HTR-8/SVneo (cell line): Measurements from ENCODE around the gene HES2.
A peak's percentile ranks its signal among the peaks of the same experiment; 100 is the strongest.
"Not testable (repeated sequence)": the region's sequence is repeated elsewhere in the genome, so short reads cannot be mapped to it uniquely, and the experiment has no call there.

Experiments used
- DNase-seq: peaks from one replicate; pipeline ENCODE4 v3.0.0; 2011; ENCODE audit warnings: low spot score, mixed read lengths; ENCODE audit not compliant: insufficient read length
- FAIRE-seq: peaks from 2 replicates; lab custom pipeline; 2011; peaks lifted over from hg19 to GRCh38; lab: Jason Lieb, UNC

HES2 gene

DNA sequence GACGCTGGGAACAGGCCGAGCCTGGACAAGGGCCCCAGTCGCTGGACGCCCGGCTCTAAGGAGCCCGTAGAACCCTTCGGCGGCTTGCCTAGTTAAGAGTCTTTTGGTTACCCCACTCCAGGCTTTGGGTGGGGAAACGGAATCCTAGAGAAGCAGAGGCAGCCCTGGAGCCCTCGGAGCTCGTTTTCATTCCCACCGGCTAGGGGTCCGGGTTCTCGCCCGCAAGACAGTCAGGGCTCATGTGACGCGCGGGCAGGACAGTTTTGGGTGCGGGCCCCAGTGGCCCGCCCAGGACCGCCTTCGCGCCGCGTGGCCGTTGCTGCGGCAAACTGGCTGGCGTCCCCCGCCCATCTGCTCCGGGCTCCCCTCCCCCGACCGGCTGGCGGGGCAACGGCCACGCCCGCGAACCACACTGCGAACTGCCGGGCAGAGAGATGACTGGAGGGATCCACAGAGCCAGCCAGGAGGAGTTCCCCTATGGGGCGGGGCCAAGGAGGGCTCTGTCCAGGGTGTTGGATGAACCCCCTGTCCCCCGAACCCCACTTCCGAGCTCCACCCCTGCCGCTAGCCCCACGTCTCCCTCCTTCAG is 829 bp upstream of the HES2 start:
- no peak for DNase-seq
- no peak for FAIRE-seq

DNA sequence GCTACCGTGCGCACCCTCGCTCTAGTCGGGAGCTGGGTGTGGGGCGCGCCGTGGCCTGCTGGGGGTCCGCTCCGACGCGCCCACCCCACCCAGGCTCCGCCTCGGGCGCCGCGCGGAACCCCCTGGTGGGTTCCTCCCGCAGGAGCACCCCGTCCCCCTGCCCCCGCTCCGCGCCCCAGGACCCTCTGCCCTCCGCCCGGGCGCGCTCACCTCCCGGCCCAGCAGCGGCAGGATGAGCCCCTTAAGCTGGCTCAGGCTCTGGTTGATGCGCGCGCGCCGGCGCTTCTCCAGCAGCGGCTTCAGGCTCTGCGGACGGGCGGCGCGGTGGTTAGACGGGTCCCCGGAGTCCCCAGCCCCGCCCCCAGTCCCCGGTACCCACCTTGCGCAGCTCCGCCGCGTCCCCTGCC is 319 bp downstream of the HES2 start:
- FAIRE-seq (no peak), DNase-seq (no peak)

DNA sequence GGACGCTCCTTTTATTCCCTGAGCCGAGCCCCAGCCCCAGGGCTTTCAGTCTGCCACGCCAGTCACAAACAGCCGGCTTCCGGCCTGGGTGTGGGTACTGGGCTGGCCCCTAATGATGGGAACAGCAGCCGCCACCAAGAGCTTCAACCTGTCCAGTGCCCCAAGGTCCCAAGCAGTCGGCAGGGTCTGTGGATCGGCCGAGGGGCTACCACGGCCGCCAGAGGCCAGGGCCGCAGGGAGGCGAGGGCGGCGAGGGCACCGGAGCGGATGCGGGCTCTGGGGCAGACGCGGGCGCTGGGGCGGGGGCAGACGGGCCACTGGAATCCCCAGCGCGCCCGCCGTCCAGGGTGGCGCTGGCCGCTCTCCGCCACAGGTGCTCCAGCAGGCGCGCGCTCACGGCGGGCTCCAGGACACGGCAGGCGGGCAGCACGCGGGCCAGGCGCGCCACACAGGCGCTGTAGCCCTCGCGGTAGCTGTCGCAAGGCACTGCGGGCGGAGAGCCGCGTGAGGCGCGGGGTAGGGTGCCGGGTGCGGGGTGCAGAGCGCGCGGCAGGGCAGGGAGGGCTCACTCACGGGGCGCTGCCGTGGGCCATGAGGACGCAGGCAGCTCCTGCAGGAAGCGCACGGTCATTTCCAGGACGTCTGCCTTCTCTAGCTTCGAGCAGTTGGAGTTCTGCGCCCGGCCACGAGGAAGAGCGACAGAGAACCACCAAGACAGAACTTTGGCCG is 887 bp downstream of the HES2 start:
- FAIRE-seq (no peak), DNase-seq (no peak)

DNA sequence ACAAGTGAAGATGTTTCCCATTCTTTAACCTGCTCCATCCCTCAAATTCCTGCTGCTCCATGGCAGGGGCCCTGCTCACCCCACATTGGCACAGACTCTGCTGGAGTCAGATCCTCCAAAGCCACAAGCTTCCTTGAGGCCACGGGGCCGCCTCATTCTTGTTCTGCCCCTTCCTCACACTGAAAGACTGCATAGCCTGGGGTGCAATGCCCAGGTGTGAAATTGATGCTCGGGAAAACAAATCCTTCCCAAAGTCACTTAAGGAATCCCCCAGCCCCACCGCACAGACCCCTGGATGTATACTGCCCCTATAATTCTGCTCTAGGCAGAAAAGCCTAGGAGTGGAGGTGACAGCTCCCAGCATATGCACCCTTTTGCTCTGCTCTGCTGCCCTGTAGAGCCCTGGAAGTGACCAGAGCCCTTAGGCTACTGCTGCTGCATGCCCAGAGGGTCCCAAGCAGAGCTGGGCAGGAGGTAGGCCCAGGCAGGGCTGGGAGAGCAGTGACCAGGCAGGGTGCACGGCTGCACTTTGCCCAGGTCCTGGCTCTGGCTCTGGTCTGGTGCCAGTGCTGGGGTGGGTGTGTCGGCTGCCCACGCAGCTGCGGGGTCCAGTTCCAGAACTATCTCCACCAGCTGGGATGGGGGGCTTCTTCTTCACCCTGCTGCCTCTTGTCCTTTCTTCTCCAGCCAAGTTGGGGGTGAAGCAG is 1.6 kb downstream of the HES2 start:
- DNase-seq: no peak
- no peak for FAIRE-seq

DNA sequence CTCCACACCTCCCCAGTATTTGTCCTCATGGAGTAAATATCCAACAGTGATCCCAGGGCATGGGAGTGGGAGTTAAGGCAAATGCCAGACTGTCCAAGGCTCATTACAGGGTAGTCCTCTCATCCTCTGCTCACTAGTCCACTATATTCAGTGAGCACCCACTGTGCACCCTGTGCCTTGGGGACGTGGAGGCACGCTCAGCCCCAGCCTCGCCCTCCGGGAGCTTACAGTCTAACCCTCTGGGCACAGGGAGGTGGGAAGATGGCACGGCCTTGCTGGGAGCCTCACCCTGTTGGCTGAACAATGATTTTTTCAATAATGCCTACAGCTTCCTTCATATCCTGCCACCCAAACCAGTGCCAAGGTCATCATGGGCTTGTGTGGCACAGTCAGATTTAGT is 2.8 kb downstream of the HES2 start:
- DNase-seq (no peak), FAIRE-seq (no peak)

DNA sequence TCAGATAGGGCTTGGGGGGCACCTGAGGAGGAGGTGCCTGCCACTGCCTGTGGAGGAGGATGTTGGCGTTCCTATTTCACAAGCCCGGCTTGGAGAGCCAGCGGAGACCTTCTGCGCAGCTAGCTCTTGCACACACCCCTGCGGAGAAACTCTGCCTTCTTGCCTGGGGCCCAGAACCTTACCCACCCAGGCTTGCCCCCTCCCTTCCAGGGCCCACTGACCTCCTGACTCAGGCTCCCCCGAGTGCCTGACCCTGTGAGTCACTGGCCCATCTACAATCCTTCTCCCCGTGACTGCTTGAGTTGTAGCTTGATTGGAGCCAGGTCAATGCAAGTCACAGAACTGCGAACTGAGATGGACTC is 3.4 kb downstream of the HES2 start:
- FAIRE-seq (no peak), DNase-seq (no peak)

DNA sequence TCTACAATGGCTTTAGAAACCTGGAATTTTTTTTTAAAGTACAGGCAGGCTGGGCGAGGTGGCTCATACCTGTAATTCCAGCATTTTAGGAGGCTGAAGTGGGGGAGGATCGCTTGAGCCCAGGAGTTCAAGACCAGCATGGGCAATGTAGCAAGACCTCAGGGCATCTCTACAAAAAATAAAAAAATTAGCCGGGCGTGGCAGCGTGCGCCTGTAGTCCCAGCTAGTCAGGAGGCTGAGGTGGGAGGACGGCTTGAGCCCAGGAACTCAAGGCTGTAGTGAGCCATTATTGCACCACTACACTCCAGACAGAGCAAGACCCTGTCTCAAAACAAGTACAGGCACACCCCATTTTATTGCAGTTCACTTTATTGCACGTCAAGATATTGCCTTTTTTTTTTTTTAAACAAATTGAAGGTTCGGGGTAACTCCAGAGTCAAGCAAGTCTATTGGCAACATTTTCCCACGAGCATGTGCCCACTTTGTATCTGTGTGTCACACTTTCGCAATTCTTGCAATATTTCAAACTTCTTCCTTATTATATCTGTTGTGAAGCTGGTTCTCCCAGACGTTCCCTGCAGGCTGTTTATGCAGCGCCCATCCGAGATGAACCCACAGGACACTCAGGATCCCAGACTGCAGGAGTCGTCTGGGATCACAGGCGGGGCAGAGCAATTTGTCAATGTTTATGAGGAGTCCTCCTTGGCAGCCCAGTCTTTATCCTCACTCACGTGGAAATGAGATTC is 4.7 kb downstream of the HES2 start:
- no peak for FAIRE-seq
- no peak for DNase-seq

DNA sequence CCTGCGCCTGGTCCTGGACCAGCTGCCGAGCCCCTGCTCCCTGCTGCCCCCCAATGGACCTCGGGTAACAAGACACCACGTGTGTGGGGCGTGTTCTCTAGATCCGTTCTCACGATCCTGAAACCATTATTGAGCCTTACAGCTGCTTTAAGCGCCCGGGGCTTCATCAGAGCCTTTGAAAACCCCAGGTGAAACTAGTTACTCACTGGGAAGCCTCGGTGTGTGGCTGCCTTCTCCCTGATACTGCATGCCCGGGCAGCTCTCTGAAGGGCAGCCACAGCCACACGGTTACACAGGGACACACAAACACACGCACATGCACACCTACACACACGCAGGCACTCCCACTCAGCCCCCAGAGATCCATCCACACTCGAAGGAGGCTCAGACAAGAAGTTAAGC is 5.3 kb downstream of the HES2 start:
- DNase-seq (peak; percentile 53), FAIRE-seq (peak; percentile 16)

DNA sequence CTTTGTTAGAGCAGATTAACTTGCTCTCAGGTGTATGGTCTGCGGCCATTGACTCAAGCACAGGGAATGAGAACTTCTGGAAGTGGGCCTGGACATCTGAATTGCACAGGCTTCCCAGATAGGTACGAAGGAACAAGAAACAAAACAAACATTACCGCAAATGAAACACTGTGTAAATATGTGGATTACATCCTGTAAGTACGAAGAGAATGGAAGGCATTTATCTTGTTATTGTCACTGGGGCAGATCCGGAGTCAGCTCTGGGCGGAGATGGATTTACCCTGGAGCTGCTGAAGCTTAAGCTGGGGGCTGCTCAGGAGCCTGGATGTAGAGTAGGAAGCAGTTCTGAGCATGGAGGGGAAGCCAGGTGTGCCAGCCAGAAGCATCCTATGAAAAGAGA is 6.8 kb downstream of the HES2 start:
- FAIRE-seq (no peak), DNase-seq (no peak)

DNA sequence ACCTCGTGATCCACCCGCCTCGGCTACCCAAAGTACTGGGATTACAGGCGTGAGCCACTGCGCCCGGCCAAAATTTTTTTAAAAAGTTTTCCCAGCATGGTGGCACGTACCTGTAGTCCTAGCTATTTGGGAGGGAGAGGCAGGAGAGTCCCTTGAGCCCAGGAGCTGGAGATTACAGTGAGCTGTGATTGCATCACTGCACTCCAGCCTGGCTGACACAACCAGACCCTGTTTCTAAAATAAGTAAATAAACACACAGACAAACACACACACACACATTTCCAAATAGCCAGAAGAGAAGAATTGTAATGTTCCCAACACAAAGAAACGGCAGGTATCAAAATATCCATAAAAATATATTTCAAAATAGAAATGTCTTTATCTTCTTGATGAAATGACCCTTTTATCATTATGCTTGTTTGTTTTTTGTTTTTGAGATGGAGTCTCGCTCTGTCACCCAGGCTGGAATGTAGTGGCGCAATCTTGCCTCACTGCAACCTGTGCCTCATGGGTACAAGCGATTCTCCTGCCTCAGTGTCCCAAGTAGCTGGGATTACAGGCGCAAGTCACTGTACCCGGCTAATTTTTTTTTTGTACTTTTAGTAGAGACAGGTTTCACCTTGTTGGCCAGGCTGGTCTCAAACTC is 9.3 kb downstream of the HES2 start:
- FAIRE-seq: no peak

DNA sequence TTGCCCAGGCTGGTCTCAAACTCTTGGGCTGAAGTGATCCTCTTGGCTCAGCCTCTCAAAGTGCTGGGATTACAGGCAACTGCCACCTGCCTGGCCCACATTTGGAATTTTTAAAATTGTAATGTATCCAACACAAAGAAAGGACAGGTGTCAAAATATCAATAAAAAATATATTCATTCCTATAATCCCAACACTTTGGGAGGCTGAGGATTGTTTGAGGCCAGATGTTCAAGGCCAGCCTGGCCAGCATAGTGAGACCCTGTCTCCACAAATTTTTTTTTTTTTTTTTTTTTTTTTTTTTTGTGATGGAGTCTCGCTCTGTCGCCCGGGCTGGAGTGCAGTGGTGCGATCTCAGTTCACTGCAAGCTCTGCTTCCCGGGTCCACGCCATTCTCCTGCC is 10.0 kb downstream of the HES2 start:
- FAIRE-seq (no peak), DNase-seq (no peak)

More for the DNA sequence above, 9.3 kb downstream of the HES2 start:
- DNase-seq: no peak

DNA sequence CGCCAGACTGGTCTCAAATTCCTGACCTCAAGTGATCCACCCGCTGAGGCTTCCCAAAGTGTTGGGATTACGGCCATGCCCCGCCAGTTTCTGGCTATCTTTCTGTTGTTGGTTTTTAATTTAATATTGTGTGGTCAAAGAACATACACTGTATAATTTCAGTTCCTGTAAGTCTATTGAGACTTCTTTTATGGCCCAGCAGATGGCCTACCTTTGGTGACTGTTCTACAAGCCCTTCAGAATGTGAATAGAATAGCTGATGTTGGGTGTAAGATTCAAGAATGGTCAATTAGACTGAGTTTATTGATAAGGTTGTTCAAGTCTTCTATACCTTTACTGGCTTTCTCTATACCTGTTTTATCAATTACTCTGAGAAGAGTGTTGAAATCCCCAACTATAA is 10.7 kb downstream of the HES2 start:
- no peak for FAIRE-seq
- DNase-seq: no peak

DNA sequence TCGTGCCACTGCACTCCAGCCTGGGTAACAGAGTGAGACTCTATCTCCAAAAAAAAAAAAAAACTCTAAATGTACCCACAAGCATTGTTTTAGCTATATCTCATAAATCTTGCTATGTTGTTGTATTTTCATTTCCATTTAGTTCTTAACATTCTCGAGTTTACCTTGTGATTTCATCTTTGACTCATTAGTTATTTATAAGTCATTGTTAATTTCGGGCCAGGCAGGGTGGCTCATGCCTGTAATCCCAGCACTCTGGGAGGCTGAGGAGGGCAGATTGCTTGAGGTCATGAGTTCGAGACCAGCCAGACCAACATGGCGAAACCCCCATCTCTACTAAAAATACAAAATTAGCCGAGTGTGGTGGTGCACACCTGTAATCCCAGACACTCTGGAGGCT is 11.7 kb downstream of the HES2 start:
- FAIRE-seq: no peak
- DNase-seq: no peak

DNA sequence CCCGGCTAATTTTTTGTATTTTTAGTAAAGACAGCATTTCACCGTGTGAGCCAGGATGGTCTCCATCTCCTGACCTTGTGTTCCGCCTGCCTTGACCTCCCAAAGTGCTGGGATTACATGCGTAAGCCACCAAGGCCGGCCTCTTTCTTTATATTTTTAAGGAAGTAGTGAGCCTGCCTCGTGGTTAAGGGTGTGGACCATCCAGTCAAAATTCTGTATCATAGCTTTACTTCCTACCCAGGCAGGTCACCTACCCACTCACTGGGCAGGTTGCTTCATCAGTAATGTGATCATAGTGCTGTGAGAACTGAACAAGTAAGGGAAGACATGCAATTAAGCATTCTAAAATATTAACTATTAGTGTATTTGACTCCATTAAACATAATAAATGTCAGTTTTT is 18.0 kb downstream of the HES2 start:
- DNase-seq (no peak), FAIRE-seq (no peak)

DNA sequence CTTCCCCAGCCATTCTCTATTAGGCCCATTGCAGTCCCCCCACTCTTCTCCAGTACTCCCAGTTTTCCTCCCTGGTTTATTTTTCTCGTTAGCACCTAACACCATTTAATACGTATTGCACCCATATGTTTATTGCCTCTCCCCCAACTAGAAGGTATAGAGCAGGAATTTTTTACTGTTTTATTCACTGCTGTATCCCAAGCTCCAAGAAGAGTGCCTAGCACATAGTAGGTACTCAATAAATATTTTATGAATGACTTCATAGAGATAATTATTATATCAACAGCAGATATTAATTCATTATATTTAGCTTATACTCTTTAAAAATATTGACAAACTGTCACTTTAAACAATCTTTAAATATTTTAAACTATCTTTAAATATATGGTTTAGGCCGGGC is 20.4 kb downstream of the HES2 start:
- DNase-seq (no peak), FAIRE-seq (no peak)

DNA sequence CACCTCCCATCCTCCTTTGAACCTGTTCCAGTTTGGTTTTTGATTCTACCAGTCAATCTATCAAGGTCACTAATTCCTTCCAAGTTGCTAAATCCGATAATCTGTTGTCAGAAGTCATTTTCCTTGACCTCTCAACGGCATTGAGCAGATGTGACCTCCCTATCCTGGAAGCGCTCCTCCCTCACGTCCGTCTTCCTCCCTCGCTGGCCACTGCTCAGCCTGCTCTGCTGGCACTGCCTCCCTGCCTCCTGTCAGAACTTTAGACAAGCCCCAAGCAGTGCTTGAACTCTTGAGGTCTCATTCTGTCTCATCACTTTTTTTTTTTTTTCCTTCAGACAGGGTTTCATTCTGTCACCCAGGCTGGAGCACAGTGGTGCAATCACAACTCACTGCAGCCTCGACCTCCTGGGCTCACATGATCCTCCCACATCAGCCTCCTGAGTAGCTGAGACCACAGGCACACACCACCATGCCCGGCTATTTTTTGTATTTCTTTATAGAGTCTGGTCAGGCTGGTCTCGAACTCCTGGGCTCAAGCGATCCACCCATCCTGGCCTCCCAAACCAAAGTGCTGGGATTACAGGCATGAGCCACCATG is 21.8 kb downstream of the HES2 start:
- no peak for FAIRE-seq

DNA sequence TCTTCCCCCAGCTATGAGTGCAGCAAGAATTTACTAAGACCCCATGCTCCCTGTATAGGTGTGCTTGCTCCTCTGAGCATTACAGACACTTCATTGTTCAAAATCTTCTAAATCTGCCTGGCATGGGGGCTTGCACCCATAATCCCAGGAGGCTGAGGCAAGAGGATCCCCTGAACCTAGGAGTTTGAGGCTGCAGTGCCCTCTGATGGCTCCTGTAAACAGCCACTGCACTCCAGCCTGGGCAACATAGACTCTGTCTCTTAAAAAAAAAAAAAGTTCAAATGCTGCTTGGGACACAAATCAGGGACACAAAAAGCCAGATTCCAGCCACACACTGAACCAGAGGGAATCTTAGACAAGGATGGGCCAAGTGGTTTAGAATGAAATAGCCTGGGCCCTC is 22.7 kb downstream of the HES2 start:
- FAIRE-seq (no peak), DNase-seq (no peak)

More for the DNA sequence above, 21.8 kb downstream of the HES2 start:
- no peak for DNase-seq

DNA sequence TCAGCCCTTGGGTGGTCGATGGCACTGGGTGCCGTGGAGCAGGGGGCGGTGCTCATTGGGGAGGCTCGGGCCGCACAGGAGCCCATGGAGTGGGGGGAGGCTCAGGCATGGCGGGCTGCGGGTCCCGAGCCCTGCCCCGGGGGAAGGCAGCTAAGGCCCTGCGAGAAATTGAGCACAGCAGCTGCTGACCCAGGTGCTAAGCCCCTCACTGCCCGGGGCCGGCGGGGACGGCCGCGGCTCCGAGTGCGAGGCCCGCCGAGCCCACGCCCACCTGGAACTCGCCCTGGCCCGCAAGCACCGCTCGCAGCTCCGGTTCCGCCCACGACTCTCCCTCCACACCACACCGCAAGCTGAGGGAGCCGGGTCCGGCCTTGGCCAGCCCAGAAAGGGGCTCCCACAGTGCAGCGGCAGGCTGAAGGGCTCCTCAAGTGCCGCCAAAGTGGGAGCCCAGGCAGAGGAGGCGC is 23.9 kb downstream of the HES2 start:
- FAIRE-seq, DNase-seq: not testable (repeated sequence)

DNA sequence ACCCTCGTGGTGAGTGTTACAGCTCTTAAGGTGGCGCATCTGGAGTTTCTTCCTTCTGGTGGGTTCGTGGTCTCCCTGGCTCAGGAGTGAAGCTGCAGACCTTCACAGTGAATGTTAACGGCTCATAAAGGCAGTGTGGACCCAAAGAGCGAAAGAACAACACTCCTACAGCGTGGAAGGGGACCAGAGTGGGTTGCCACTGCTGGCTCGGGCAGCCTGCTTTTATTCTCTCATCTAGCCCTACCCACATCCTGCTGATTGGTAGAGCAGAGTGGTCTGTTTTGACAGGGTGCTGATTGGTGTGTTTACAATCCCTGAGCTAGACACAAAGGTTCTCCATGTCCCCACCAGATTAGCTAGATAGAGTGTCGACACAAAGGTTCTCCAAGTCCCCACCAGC is 24.6 kb downstream of the HES2 start:
- not testable (repeated sequence) for DNase-seq, FAIRE-seq
